ENCODE data around the gene PFN3. TPM values are rescaled to one million over a fixed set of nuclear protein-coding genes. Genes with fewer than 3 reads are reported as not detected.
A peak's percentile ranks its signal among the peaks of the same experiment; 100 is the strongest.

Gene PFN3
- total RNA-seq, 4 donors from 2014 or later, result 2.0 TPM; not detected in 3

- WGBS, 2 donors, result 43 to 62% methylated on average over 2 to 5 of the region's 5 CpGs
- H3K27ac ChIP-seq, result peak overlapping the region; percentile 86 to 93 (median 92)
- H3K4me1 ChIP-seq, result peaks cover 51 to 97% (median 67%) of the 10 kb centered on the region in 3 donors
- DNase-seq, result no peak
- no peaks in the 10 kb centered on the region for H3K27me3 ChIP-seq
- no peak overlapping the region for H3K4me3 ChIP-seq
- intact Hi-C loops (cut with DNase I), result no loop called here
- peaks cover 0 to 4% (median 0%) of the 10 kb centered on the region in 3 donors for H3K36me3 ChIP-seq
- no peaks in the 10 kb centered on the region for H3K9me3 ChIP-seq
- TF ChIP-seq POLR2A (IDR thresholded peaks at IDR 0.05) (no peak), CTCF (IDR thresholded peaks at IDR 0.05) (peak in 5 of 6 experiments; percentile 9 to 75 (median 64))
Observed at GRCh38 chr5:177368869-177369644, 31.4 kb downstream of the PFN3 start.

GRCh38 chr5:177367981-177368868 is 32.2 kb downstream of the PFN3 start:
- WGBS, 2 donors, result 75 to 87% methylated on average over 13 to 22 of the region's 29 CpGs
- Histone ChIP-seq H3K36me3 (peaks cover 0 to 4% (median 0%) of the 10 kb centered on the region in 3 donors), H3K27me3 (no peaks in the 10 kb centered on the region), H3K27ac (peak overlapping the region; percentile 74 to 93 (median 89)), H3K9me3 (no peaks in the 10 kb centered on the region), H3K4me3 (peak overlapping the region in 3 of 4 donors; percentile 43 to 60 (median 49)), H3K4me1 (peaks cover 52 to 97% (median 67%) of the 10 kb centered on the region in 3 donors)
- DNase-seq, result no peak
- TF ChIP-seq CTCF (IDR thresholded peaks at IDR 0.05), result no peak
- TF ChIP-seq POLR2A (IDR thresholded peaks at IDR 0.05), result no peak
- intact Hi-C loops (cut with DNase I), result no loop called here

GRCh38 chr5:177367323-177367848 is 33.1 kb downstream of the PFN3 start:
- peaks cover 0 to 4% (median 0%) of the 10 kb centered on the region in 3 donors for H3K36me3 ChIP-seq
- TF ChIP-seq POLR2A (IDR thresholded peaks at IDR 0.05) (peak in 1 of 4 donors; percentile 2), CTCF (IDR thresholded peaks at IDR 0.05) (no peak)
- WGBS, 2 donors, result 55 to 57% methylated on average over 6 to 22 of the region's 46 CpGs
- DNase-seq, result no peak
- peaks cover 52 to 97% (median 65%) of the 10 kb centered on the region in 3 donors for H3K4me1 ChIP-seq
- H3K27ac ChIP-seq, result peak overlapping the region; percentile 85 to 91 (median 89)
- intact Hi-C loops (cut with DNase I), result no loop called here
- H3K4me3 ChIP-seq, result peak overlapping the region; percentile 27 to 60 (median 46)
- H3K9me3 ChIP-seq, result no peaks in the 10 kb centered on the region
- no peaks in the 10 kb centered on the region for H3K27me3 ChIP-seq

GRCh38 chr5:177366528-177367322 is 33.7 kb downstream of the PFN3 start:
- intact Hi-C loops (cut with DNase I), result no loop called here
- Histone ChIP-seq H3K4me1 (peaks cover 51 to 97% (median 66%) of the 10 kb centered on the region in 3 donors), H3K27me3 (no peaks in the 10 kb centered on the region), H3K36me3 (no peaks in the 10 kb centered on the region), H3K4me3 (peak overlapping the region; percentile 27 to 60 (median 46)), H3K9me3 (no peaks in the 10 kb centered on the region), H3K27ac (peak overlapping the region; percentile 85 to 91 (median 89))
- no peak for DNase-seq
- no peak for TF ChIP-seq CTCF (IDR thresholded peaks at IDR 0.05)
- peak in 1 of 4 donors; percentile 36 for TF ChIP-seq POLR2A (IDR thresholded peaks at IDR 0.05)
- 23 to 57% methylated on average over 7 to 10 of the region's 36 CpGs for WGBS, 2 donors
